ENCODE measurements around the gene ZNF276. TPM values are rescaled to one million over a fixed set of nuclear protein-coding genes. Genes with fewer than 3 reads are reported as not detected.

The ZNF276 gene
- total RNA-seq, 2 donors from 2014 or later, result 24.7 to 31.1 TPM

GRCh38 chr16:89732918-89733242, 11.5 kb downstream of the ZNF276 start:
- no peaks in the 10 kb centered on the region for H3K9me3 Mint-ChIP-seq
- peaks cover 9% of the 10 kb centered on the region for H3K4me1 Mint-ChIP-seq
- H3K4me3 Mint-ChIP-seq, result no peak overlapping the region
- peak overlapping the region; percentile 31 for H3K27ac Mint-ChIP-seq
- peaks cover 97% of the 10 kb centered on the region for H3K36me3 Mint-ChIP-seq (ENCODE audit: low read depth)
- no peak for ATAC-seq (replicated peaks)
- H3K27me3 Mint-ChIP-seq, result no peaks in the 10 kb centered on the region

- H3K4me3 Mint-ChIP-seq, result no peak overlapping the region
- peaks cover 98% of the 10 kb centered on the region for H3K36me3 Mint-ChIP-seq (ENCODE audit: low read depth)
- peaks cover 10% of the 10 kb centered on the region for H3K4me1 Mint-ChIP-seq
- ATAC-seq (replicated peaks), result no peak
- no peak overlapping the region for H3K27ac Mint-ChIP-seq
- H3K9me3 Mint-ChIP-seq, result no peaks in the 10 kb centered on the region
- H3K27me3 Mint-ChIP-seq, result no peaks in the 10 kb centered on the region
Observed at GRCh38 chr16:89733322-89733721, 12.0 kb downstream of the ZNF276 start.

GRCh38 chr16:89733792-89734191, 12.5 kb downstream of the ZNF276 start:
- Mint-ChIP-seq H3K27ac (no peak overlapping the region), H3K36me3 (ENCODE audit: low read depth) (peaks cover 98% of the 10 kb centered on the region), H3K4me3 (no peak overlapping the region), H3K27me3 (no peaks in the 10 kb centered on the region), H3K4me1 (peaks cover 10% of the 10 kb centered on the region), H3K9me3 (no peaks in the 10 kb centered on the region)
- no peak for ATAC-seq (replicated peaks)

- Mint-ChIP-seq H3K36me3 (ENCODE audit: low read depth) (peaks cover 100% of the 10 kb centered on the region), H3K27ac (peak overlapping the region; percentile 61), H3K27me3 (no peaks in the 10 kb centered on the region), H3K9me3 (no peaks in the 10 kb centered on the region), H3K4me3 (no peak overlapping the region), H3K4me1 (peaks cover 10% of the 10 kb centered on the region)
- no peak for ATAC-seq (replicated peaks)
Observed at GRCh38 chr16:89736554-89736953, 15.2 kb downstream of the ZNF276 start.

- H3K36me3 Mint-ChIP-seq (ENCODE audit: low read depth), result peaks cover 93% of the 10 kb centered on the region
- peaks cover 5% of the 10 kb centered on the region for H3K4me1 Mint-ChIP-seq
- no peak overlapping the region for H3K4me3 Mint-ChIP-seq
Observed at GRCh38 chr16:89737341-89738071, 16.2 kb downstream of the ZNF276 start.

GRCh38 chr16:89738072-89738377, 16.7 kb downstream of the ZNF276 start:
- H3K27ac Mint-ChIP-seq, result no peak overlapping the region
- no peaks in the 10 kb centered on the region for H3K27me3 Mint-ChIP-seq
- no peak for ATAC-seq (replicated peaks)
- no peaks in the 10 kb centered on the region for H3K9me3 Mint-ChIP-seq
- H3K4me1 Mint-ChIP-seq, result peaks cover 5% of the 10 kb centered on the region
- H3K4me3 Mint-ChIP-seq, result no peak overlapping the region
- H3K36me3 Mint-ChIP-seq (ENCODE audit: low read depth), result peaks cover 93% of the 10 kb centered on the region

More at GRCh38 chr16:89737341-89738071, 16.2 kb downstream of the ZNF276 start:
- Mint-ChIP-seq H3K27ac (peak overlapping the region; percentile 61), H3K9me3 (no peaks in the 10 kb centered on the region), H3K27me3 (no peaks in the 10 kb centered on the region)
- ATAC-seq (replicated peaks), result peak; percentile 76

- ATAC-seq (replicated peaks), result no peak
- Mint-ChIP-seq H3K27me3 (no peaks in the 10 kb centered on the region), H3K36me3 (ENCODE audit: low read depth) (peaks cover 90% of the 10 kb centered on the region), H3K4me3 (no peak overlapping the region), H3K4me1 (peaks cover 9% of the 10 kb centered on the region), H3K9me3 (no peaks in the 10 kb centered on the region), H3K27ac (no peak overlapping the region)
Observed at GRCh38 chr16:89738538-89739317, 17.4 kb downstream of the ZNF276 start.

DNA sequence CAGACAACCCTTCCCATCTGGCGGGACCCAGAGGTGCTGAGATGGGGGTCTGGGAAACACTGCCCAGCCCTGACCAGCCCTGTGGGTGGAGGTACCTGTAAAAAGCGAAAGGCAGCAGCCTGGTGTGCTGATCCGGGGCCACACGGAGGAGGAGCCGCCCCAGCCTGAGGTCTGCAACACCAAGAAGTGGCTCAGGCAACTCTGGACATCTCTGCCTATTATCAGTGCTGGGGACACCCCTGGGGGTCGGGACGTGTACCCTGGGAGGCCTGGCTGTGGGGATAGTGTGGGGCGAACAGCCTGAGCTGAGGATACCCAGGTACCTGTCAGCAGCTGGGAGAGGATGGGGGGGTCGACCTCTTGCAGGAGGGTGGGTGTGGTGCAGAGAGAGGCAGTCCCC, 18.0 kb downstream of the ZNF276 start:
- H3K4me3 Mint-ChIP-seq, result no peak overlapping the region
- peaks cover 9% of the 10 kb centered on the region for H3K4me1 Mint-ChIP-seq
- H3K36me3 Mint-ChIP-seq (ENCODE audit: low read depth), result peaks cover 89% of the 10 kb centered on the region
- no peak overlapping the region for H3K27ac Mint-ChIP-seq
- H3K27me3 Mint-ChIP-seq, result no peaks in the 10 kb centered on the region
- ATAC-seq (replicated peaks), result no peak
- no peaks in the 10 kb centered on the region for H3K9me3 Mint-ChIP-seq

DNA sequence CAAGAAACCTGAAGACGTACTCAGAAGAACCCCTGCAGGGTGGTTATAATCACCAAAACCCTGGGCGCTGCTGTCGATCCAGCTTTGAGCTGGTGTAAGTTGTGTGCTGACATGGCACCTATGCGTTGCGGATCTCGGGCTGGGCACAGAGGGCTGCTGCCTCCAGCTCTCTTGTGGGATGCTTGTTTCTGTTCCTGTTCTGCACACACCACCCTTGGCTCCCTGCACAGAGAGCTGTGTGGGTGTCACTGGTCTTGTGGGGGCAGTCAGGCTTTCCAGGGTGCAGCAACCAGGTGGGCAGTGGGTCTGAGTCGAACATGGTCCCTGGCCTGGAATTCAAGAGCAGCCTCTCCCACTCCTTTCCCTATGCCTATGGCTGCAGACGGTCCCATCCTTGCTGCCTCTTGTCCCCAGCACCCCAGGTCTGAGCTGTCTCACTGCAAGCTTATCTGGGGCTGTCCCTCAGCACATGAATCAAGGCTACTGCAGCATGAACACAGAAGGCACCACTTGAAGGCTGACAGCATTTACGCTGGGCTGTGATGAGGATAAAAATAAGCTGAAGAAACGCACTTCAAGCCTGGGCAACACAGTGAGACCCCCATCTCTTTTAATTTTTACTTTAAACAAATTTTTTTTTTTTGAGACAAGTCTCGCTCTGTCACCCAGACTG, 20.1 kb downstream of the ZNF276 start:
- Mint-ChIP-seq H3K4me3 (no peak overlapping the region), H3K4me1 (peaks cover 9% of the 10 kb centered on the region), H3K9me3 (no peaks in the 10 kb centered on the region), H3K36me3 (ENCODE audit: low read depth) (peaks cover 78% of the 10 kb centered on the region), H3K27ac (no peak overlapping the region), H3K27me3 (no peaks in the 10 kb centered on the region)
- no peak for ATAC-seq (replicated peaks)

DNA sequence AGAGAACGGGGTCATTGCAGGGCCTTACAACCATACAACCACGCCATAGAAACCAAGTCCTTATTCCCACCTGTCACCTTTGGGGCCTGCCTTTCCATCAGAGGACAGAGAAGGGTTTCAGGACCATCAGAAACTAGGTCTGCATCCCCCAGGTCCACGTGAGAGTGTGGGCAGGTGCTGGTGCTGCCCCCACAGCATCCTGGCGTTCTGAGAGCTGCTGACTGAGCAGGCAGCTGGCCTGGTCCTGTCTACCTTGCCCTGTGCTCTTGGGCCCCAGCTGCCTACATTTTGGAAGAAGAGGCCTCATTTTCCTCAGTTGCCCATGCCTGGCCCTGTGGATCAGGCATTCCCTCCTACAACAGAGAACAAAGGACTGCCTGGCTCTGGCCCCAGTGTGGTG, 21.6 kb downstream of the ZNF276 start:
- Mint-ChIP-seq H3K36me3 (ENCODE audit: low read depth) (peaks cover 70% of the 10 kb centered on the region), H3K27ac (peak overlapping the region; percentile 59), H3K4me3 (no peak overlapping the region), H3K27me3 (no peaks in the 10 kb centered on the region), H3K4me1 (peaks cover 4% of the 10 kb centered on the region), H3K9me3 (no peaks in the 10 kb centered on the region)
- no peak for ATAC-seq (replicated peaks)

DNA sequence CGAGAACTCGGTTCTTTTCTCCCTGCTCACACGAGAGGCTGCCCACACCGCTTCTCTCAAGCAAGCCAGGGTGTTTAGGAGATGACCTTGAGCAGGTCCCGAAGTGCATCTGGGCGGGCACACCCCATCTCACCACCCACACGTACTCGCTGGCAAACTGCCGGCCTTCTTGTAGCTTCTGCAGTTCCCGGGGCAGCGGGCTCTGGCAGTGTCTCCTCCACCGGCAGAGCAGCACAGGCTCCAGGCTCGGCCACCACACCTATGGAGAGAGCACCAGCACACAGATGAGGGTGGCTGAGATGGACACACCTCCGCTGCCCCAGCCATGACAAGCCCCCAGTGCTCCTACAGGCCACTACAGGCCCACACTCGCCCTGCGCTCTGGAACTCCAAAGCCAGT, 23.5 kb downstream of the ZNF276 start:
- no peak for ATAC-seq (replicated peaks)
- no peak overlapping the region for H3K27ac Mint-ChIP-seq
- H3K4me3 Mint-ChIP-seq, result no peak overlapping the region
- no peaks in the 10 kb centered on the region for H3K27me3 Mint-ChIP-seq
- peaks cover 70% of the 10 kb centered on the region for H3K36me3 Mint-ChIP-seq (ENCODE audit: low read depth)
- no peaks in the 10 kb centered on the region for H3K9me3 Mint-ChIP-seq
- peaks cover 4% of the 10 kb centered on the region for H3K4me1 Mint-ChIP-seq

DNA sequence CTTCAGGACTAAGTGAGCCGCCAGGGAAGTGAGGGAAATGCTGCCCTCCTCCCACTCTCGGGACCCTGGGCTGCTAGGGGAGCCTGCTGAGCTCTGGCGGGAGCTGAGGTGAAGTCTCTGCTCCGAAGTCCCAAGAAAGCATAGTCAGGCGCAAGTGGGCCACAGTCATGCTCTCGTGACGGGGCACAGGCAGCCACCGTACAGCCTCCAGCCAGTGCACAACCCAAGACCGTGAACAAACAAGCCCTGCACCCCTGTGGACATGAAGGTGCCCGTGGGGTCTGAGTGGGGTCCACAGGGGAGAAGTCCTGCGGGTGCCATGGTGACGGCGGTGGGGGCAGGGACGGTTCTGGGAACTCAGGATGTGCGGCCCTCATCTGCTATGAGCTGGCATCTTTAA, 24.7 kb downstream of the ZNF276 start:
- Mint-ChIP-seq H3K9me3 (no peaks in the 10 kb centered on the region), H3K27ac (no peak overlapping the region), H3K36me3 (ENCODE audit: low read depth) (peaks cover 70% of the 10 kb centered on the region), H3K27me3 (no peaks in the 10 kb centered on the region), H3K4me1 (peaks cover 4% of the 10 kb centered on the region), H3K4me3 (no peak overlapping the region)
- no peak for ATAC-seq (replicated peaks)

DNA sequence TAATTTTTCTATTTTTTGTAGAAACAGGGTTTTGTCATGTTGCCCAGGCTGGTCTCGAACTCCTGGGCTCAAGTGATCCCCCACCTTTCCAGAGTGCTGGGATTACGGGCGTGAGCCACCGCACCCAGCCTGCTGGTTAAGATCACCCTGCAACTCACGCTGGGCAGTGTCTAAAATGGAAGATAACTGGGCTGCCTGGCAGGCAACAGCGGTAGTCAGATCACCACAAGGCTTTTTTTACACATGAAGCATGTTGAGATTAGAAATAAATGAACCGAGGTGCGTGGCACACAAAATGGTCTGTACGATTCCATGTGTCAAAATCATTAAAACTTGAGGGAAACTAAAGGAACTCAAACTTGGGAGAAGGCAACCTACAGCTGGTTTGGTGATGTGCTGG, 26.7 kb downstream of the ZNF276 start:
- ATAC-seq (replicated peaks), result no peak
- Mint-ChIP-seq H3K27ac (no peak overlapping the region), H3K4me3 (no peak overlapping the region), H3K27me3 (no peaks in the 10 kb centered on the region), H3K36me3 (ENCODE audit: low read depth) (peaks cover 72% of the 10 kb centered on the region), H3K4me1 (peaks cover 4% of the 10 kb centered on the region), H3K9me3 (no peaks in the 10 kb centered on the region)

DNA sequence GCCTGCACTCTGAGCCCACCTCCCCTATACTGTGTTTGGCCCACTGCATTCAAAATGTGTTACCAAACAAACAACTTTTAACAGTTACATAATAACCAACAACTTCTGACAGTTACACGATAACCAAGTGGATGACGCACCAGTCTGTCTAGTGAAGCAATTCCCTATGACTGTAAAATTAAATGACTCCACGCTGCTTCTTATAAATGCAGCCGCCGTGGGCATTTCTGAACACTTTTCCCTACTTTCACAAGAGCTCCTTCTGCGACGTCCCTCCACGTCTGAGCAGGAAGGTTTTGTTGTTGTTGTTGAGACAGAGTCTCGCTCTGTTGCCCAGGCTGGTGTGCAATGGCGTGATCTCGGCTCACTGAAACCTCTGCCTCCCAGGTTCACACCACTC, 27.6 kb downstream of the ZNF276 start:
- no peak overlapping the region for H3K27ac Mint-ChIP-seq
- H3K9me3 Mint-ChIP-seq, result no peaks in the 10 kb centered on the region
- peaks cover 76% of the 10 kb centered on the region for H3K36me3 Mint-ChIP-seq (ENCODE audit: low read depth)
- no peaks in the 10 kb centered on the region for H3K4me1 Mint-ChIP-seq
- H3K27me3 Mint-ChIP-seq, result no peaks in the 10 kb centered on the region
- no peak for ATAC-seq (replicated peaks)
- H3K4me3 Mint-ChIP-seq, result no peak overlapping the region

GRCh38 chr16:89749637-89750036, 28.3 kb downstream of the ZNF276 start:
- Mint-ChIP-seq H3K27me3 (no peaks in the 10 kb centered on the region), H3K27ac (no peak overlapping the region), H3K36me3 (ENCODE audit: low read depth) (peaks cover 77% of the 10 kb centered on the region), H3K4me1 (peaks cover 2% of the 10 kb centered on the region), H3K9me3 (no peaks in the 10 kb centered on the region), H3K4me3 (no peak overlapping the region)
- ATAC-seq (replicated peaks), result no peak

Measured in activated T-helper 17 cell treated with anti-CD3 and anti-CD28 coated beads, Interleukin-2, amount 50 U/mL, for 72 hours (primary cell).